Stromal cell of bone marrow (primary cell): ENCODE results near the gene GAPDH.
"Not testable (repeated sequence)": the region's sequence is repeated elsewhere in the genome, so short reads cannot be mapped to it uniquely, and the experiment has no call there.

ENCODE experiments used
- DNase-seq: peaks from one replicate; pipeline ENCODE4 v3.0.0-alpha.2; 2012; ENCODE audit warnings: low read depth

GAPDH gene

DNA sequence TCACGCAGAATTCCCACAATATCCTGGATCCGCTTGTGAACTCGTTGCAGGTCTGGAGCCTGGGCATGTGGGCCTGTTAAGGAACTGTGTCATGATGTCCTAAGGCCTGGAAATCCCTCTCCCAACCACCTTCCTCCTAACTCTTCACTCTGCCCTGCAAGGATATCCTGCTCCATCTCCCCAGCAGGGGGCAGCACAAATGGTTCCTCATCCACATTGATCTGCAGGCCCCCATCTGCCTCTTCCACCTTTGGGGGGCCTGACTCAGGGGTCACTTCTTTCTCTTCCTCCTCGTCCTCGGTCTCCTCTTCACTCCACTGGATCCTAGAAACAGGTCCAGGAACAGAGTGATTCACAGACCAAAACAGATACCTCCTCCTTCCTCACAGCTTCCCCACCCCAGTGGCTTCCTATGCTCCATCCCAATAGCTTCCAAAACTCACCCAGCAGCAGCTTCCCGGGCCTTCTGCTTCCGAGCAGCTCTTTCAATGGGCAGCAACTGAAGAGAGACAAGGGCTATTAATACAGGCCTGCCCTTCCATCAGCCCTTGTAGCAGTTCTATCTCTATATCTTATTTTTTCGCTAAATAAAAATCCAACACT is 29.2 kb downstream of the GAPDH start:
- no peak for DNase-seq

DNA sequence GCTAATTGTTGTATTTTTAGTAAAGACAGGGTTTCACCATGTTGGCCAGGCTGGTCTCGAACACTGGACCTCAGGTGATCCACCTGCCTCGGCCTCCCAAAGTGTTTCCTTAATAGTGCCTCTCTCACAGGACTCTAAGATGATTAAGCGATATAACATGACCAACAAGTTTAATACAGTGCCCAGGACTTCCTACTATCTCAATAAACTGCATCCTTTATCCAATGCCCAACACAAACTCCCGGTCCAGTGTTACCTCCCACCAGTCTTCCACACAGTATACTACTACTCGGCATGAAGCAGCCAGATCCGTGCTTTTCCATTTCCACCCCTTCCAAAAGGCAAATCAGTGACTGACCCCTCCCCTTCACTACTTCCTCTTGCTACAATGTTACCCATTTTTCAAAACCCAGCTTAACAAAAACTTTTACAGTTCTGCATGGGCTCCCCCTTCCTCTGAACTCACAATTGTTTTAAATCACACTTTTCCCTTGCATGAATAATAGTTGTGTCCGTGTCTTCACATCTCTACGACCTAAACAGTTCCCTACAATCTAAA is 32.9 kb downstream of the GAPDH start:
- no peak for DNase-seq

DNA sequence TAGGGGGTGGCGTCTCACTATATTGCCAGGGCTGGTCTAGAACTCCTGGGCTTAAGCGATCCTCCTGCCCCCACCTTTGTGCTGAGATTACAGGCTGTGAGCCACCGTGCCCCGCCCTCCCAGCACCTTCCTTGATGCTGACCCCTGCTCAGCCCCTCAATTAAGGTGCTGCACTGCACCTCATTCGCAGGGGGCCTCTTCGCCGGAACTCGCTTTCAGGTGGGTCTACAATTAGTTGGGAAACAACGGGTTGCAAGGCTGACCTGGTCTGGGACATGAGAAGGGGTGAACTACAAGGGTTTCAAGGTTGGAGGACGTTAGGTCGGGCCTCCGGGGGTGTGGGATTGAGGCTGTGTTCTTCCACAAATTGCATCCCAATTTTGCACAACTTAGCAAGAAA is 35.0 kb downstream of the GAPDH start:
- no peak for DNase-seq

DNA sequence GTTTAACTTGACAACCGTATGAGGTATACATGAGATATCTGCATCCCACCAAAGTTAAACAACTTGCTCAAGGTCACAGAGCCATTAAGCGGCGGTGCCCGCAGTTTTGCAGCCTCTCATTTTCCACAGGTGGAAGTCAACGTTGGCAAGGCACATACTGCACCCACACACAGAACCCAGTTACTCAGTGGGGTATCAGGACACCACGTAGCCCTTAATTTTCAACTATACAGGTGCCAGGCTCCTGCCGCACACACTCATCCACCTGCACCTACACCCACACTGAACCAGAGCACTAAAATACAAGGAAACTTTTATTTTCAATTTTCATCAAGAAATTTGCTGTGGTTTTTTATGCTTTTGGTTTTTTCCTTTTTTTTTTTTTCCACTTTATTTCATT is 35.5 kb downstream of the GAPDH start:
- DNase-seq: no peak

DNA sequence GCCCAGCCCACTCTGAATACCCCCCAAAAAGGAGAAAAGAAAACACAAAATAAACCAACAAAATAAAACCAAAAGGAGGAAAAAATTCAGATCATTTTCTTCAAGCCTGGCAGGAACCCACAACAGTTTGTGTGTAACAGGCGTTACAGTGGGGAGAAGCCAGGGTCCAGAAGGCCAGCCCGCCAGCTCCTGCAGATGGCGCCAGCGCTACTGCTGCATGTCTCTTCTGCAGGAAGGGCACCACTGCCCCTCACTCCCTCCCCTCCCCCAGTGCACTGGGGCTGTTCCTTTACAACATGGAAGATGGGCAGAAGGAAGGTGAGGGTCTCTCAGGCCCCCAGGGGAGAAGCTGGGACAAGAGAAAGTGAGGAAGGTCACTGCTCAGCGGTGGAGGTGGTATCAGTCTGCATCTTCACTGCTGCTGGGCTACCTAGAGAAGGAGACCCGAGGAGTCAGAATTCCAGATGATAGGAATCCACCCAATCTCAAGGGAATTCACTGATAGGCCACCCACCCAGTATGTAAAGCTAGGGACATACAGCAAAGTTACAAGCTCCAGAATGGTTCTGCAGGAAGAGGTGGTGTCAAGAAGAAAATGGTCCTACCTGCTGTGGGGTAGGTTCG is 36.1 kb downstream of the GAPDH start:
- no peak for DNase-seq

DNA sequence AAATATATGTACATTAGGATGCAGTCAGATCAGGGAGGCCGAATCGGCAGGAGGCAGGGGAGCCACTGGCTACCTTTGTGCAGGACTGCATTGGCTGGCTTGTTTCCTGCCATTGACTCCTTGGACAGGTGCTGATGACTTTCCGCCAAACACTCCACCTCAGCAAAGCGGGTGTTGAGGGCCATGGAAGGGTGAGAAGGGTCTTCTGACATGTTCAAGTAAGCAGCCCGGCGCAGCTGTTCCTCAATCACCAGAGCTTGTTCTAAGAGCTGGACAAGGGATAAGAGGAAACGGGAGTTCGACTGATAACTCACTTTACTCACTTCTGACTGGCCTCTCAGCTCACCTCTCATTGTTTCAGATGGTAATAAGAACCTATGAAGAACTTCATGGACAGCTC is 38.7 kb downstream of the GAPDH start:
- DNase-seq: no peak

DNA sequence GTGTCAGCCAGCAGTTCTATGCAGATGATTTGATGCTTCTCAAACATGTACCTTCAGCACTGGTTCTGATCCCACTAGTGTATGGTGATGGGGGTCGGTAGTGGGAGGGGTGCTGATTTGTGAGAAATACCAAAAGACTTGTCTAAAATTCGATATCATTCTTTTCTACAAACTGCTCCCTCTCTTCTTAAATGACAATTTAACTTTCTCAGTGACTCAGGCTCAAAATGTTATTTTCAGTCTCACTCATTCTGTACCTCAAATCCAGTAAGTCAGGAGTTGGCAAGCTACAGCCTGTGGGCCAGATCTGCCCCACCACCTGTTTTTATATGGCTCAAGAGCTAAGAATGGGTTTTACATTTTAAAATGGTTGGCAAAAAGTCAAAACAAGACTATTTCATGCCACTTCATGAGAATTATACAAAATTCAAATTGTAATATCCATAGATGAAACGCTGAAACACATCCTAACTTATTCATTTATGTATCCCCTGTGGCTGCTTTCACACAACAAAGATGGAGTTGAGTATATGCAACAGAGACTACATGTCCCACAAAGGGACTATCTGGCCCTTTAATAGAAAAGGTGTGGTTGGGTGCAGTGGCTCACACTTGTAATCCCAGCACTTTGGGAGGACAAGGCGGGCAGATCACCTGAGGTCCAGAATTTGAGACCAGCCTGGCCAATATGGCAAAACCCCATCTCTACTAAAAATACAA is 40.4 kb downstream of the GAPDH start:
- no peak for DNase-seq

DNA sequence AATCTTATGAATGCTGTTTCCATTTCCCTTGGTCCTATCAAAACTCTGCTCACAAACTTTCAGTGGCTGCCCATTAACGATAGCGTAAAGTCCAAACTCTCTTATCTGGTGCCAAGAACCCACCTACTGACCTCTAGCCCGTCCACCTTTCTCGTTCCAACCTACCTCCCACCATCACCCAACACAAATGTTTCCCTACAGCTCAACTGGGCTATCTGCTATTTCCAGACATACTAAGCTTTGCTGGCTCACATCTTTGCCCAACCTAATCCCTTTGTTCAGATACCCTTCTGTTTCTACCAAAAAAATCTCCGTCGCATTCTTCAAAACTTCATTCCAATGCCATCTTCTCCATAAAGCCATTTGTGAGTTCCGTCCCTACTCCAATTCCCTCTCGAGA is 41.3 kb downstream of the GAPDH start:
- DNase-seq: no peak

DNA sequence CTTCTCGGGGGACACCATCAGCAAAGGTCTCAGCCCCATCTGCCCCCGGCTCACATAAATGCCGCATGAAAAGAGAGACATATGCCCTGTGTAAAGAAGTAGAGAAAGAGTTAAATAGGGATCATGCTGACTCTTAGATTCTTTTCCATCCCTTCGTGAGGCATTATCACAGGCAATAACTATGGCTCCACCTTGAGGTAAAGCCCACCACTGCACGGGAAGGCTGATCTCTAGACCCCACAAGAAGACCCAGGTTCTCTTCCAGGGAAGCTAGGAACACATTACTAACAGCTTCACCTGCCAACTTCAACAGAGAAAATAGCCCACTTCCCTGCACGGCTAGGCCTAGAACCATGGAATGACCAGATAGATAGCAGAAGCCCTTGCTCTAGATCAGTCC is 47.9 kb downstream of the GAPDH start:
- no peak for DNase-seq

DNA sequence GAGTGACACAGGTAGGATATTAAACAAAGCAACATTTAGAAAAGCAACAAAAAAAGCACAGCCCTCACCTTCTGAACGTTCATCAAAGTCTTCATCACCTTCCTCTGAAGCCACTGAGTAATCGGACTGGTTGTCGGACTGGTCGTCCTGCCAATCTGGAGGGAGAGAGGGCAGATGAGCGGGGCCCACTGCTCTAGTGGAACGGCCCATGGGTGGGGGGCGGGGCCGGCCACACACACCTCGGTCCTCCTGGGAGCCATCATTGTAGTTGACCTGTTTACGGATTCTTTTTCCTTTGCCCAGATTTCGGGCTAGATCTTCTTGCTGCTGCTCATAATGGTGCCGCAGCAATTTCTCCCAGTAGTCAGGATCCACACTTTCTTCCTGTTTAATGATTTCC is 48.6 kb downstream of the GAPDH start:
- DNase-seq: no peak

DNA sequence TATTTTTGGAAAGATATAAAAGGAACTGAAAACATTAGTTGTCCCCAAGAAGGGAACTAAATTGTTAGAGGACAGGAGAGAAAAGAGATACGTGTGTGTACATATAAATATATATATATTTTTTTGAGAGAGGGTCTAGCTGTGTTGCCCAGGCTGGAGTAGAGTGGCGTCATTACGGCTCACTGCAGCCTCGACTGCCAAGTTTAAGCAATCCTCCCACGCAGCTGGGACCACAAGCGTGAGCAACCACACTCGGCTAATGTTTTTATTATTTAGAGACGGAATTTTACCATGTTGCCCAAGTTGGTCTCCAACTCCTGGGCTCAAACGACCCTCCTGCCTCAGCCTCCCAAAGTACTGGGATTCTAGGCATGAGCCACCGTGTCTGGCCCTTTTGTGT is 50.0 kb downstream of the GAPDH start:
- no peak for DNase-seq

DNA sequence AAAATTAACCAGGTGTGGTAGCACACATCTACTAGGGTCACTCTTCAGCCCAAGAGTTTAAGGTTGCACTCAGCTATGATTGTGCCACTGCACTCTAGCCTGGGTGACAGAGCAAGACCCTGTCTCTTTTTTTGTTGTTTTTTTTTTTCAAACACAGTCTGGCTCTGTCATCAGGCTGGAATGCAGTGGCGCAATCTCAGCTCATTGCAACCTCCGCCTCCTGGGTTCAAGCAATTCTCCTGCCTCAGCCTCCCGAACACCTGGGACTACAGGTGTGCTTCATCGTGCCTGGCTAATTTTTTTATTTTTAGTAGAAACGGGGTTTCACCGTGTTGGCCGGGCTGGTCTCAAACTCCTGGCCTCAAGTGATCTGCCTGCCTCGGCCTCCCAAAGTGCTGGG is 52.3 kb downstream of the GAPDH start:
- not testable (repeated sequence) for DNase-seq
